ENCODE data around the gene PEX5L.

GRCh38 chr3:179977356-179977755 is 59.4 kb downstream of the PEX5L start:
- TF ChIP-seq EGR1 (IDR thresholded peaks at IDR 0.05) (no peak), TEAD4 (IDR thresholded peaks at IDR 0.05) (no peak), TCF12 (IDR thresholded peaks at IDR 0.05; ENCODE audit: low read depth) (no peak), CEBPB (IDR thresholded peaks at IDR 0.05) (no peak), EP300 (IDR thresholded peaks at IDR 0.05; ENCODE audit: borderline replicate concordance) (no peak)
